NCI-H2196 (cell line): ENCODE results near the gene ALG2.
"Not testable (repeated sequence)": the region's sequence is repeated elsewhere in the genome, so short reads cannot be mapped to it uniquely, and the experiment has no call there.

Experiments used
- DNase-seq: peaks from one replicate; lab custom pipeline; 2025; ENCODE audit not compliant: unreplicated experiment; lab: John Stamatoyannopoulos, UW

Gene ALG2

GRCh38 chr9:99197124-99197630 lies 24.6 kb downstream of the ALG2 start:
- no peak for DNase-seq

- DNase-seq = not testable (repeated sequence)
Measured at GRCh38 chr9:99196484-99196883, 25.3 kb downstream of the ALG2 start.

- DNase-seq = no peak
Measured at GRCh38 chr9:99193466-99193821, 28.3 kb downstream of the ALG2 start.

GRCh38 chr9:99192786-99193465 lies 28.8 kb downstream of the ALG2 start:
- DNase-seq = no peak

GRCh38 chr9:99190597-99191283 lies 31.0 kb downstream of the ALG2 start:
- no peak for DNase-seq

GRCh38 chr9:99189887-99190596 lies 31.7 kb downstream of the ALG2 start:
- no peak for DNase-seq

- DNase-seq = no peak
Measured at GRCh38 chr9:99189186-99189585, 32.6 kb downstream of the ALG2 start.

GRCh38 chr9:99187311-99187710 lies 34.4 kb downstream of the ALG2 start:
- DNase-seq = no peak

DNA sequence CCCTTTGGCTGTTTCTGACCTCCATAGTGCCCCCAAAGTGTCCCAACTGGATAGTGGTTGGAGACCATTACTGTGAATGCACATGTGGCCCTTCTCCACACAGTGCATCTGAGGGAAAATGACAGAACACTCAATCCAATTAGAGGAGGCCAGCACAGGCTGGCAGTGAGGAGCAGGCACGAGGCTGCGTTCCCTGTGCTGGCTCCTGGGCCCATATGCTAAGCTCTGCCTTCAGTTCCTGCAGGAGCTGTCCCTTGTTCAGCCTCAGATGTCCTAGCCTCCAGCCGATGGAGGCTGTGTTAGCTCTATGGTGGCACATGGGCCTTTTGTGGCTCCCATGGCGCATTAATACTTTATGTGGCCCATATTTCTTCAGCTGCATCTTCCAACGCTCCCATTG lies 35.8 kb downstream of the ALG2 start:
- no peak for DNase-seq

- DNase-seq = no peak
Measured at GRCh38 chr9:99185348-99185632, 36.5 kb downstream of the ALG2 start.

DNA sequence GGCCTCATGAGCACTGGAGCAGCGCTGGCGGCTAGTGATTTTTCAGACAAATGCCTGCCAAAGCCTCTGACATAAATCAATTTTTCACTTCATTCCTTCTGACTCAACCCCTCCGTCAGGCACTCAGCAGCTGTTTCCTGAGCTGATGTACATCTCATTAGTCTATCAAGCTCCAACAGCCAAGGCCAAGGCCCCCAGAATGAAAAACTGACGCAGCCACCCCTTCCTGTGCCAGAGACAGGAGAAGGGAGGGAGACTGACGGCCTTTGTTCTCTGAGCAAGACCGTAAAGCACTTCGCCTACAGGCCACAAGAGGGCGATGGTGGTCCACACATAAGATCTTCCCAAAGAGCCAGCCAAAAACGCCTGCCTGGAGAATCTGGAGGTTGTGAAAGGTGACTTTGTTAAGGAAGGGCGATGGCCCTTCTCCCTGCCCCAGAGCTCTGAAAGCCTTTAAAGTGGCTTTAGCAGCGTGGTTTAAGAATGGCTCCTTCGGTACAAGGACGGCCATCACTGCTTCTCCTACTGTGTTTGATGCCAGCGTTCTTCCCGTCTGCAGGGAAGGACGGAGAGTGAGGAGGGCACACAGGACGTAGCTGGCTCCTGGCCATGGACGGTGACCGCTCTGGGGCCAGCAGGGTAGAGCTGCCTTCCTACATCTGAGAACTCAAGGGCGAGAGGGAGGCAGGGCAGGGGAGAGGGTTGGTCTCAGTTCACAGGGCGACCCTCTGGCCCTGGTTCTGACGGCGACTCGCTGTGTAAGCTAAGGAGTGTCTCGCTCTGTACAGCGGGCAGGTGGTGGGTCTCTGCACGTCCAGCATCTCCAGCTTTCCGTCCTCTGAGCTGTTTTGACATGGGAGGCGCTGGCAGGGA lies 37.0 kb downstream of the ALG2 start:
- DNase-seq = peak; percentile 84

- DNase-seq = no peak
Measured at GRCh38 chr9:99184110-99184474, 37.6 kb downstream of the ALG2 start.

GRCh38 chr9:99183616-99184015 lies 38.1 kb downstream of the ALG2 start:
- no peak for DNase-seq

GRCh38 chr9:99182356-99182755 lies 39.4 kb downstream of the ALG2 start:
- no peak for DNase-seq

GRCh38 chr9:99181621-99182020 lies 40.1 kb downstream of the ALG2 start:
- DNase-seq = no peak

DNA sequence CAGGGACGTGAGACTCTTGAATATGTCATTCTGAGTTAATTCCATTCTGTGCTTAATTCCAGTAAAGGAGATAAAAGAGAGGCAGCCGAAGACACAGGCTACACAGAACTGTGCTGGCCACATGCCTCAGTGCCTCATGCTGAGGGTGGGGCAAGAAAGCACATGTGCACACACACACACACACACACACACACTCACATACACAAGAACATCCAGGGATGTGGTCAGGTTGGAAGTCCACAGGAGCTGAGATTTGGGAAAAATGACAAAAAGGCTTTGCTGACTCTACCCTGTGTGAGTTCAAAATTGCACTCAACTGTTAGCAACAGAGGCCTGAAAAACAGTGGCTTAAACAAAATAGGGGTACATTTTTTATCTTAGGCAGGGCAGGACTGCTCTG lies 40.5 kb downstream of the ALG2 start:
- DNase-seq = no peak

- no peak for DNase-seq
Measured at GRCh38 chr9:99180662-99181061, 41.1 kb downstream of the ALG2 start.

GRCh38 chr9:99180199-99180598 lies 41.5 kb downstream of the ALG2 start:
- DNase-seq = no peak

GRCh38 chr9:99178912-99179872 lies 42.5 kb downstream of the ALG2 start:
- no peak for DNase-seq
